NCI-H526 treated with DMSO at 0.1 percent for 48 hours (cell line): ENCODE results near the gene ADM.

Source experiments
- DNase-seq: peaks from one replicate; lab custom pipeline; 2025; lab: John Stamatoyannopoulos, UW

ADM gene

GRCh38 chr11:10329935-10330334 lies 25.1 kb downstream of the ADM start:
- no peak for DNase-seq

- DNase-seq: no peak
Measured at GRCh38 chr11:10331548-10332289, 26.8 kb downstream of the ADM start.

GRCh38 chr11:10333490-10333889 lies 28.6 kb downstream of the ADM start:
- no peak for DNase-seq

GRCh38 chr11:10338287-10338686 lies 33.4 kb downstream of the ADM start:
- no peak for DNase-seq

- no peak for DNase-seq
Measured at GRCh38 chr11:10348650-10349280, 43.9 kb downstream of the ADM start.

- no peak for DNase-seq
Measured at GRCh38 chr11:10349281-10349665, 44.4 kb downstream of the ADM start.

- DNase-seq: no peak
Measured at GRCh38 chr11:10349806-10350205, 44.9 kb downstream of the ADM start.

GRCh38 chr11:10350334-10350733 lies 45.5 kb downstream of the ADM start:
- DNase-seq: no peak

- DNase-seq: no peak
Measured at GRCh38 chr11:10351435-10351764, 46.5 kb downstream of the ADM start.

GRCh38 chr11:10351765-10352641 lies 47.1 kb downstream of the ADM start:
- no peak for DNase-seq

- no peak for DNase-seq
Measured at GRCh38 chr11:10352921-10353550, 48.2 kb downstream of the ADM start.

- no peak for DNase-seq
Measured at GRCh38 chr11:10354389-10354788, 49.5 kb downstream of the ADM start.

GRCh38 chr11:10355257-10355661 lies 50.4 kb downstream of the ADM start:
- no peak for DNase-seq

- no peak for DNase-seq
Measured at GRCh38 chr11:10356161-10356560, 51.3 kb downstream of the ADM start.
